22Rv1 (cell line): ENCODE results near the gene EXOC4.

Experiments
- ZFX ChIP-seq: fragments of 450-650 bp; IDR thresholded peaks from 2 replicates; pipeline ENCODE4 v1.6.1; 2017; ENCODE audit warnings: antibody characterized with exemption, borderline replicate concordance
- TF ChIP-seq, protein P1 (sequence below): fragments of 450-650 bp; IDR thresholded peaks from 2 replicates; pipeline ENCODE4 v1.5.1; 2017; ENCODE audit warnings: mild to moderate bottlenecking

DNA sequence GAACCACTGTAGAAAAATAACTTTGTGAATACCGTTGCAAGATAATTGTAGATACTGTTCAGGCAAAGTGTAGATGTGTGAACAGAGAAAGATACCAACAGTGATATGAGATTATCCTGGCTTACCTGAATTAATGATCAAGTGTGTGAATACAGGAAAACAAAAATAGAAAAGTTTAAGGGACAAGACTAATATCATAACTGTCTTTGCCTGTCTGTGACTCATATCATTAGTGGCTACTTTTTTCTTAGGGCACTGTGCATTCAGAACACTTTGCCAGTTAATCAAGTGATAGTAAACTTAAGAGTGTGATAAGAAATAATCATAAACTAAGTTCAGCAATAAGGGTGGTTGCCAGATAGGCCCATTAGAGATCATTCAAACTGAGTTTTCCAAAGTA, 551.2 kb downstream of the EXOC4 start:
- TF ChIP-seq, protein P1, sequence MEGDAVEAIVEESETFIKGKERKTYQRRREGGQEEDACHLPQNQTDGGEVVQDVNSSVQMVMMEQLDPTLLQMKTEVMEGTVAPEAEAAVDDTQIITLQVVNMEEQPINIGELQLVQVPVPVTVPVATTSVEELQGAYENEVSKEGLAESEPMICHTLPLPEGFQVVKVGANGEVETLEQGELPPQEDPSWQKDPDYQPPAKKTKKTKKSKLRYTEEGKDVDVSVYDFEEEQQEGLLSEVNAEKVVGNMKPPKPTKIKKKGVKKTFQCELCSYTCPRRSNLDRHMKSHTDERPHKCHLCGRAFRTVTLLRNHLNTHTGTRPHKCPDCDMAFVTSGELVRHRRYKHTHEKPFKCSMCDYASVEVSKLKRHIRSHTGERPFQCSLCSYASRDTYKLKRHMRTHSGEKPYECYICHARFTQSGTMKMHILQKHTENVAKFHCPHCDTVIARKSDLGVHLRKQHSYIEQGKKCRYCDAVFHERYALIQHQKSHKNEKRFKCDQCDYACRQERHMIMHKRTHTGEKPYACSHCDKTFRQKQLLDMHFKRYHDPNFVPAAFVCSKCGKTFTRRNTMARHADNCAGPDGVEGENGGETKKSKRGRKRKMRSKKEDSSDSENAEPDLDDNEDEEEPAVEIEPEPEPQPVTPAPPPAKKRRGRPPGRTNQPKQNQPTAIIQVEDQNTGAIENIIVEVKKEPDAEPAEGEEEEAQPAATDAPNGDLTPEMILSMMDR, result no peak
- no peak for TF ChIP-seq ZFX
